IPS-11a (cell line): ENCODE results near the gene SKOR2.

Source experiments
- H3K4me3 ChIP-seq: one replicate; pipeline ENCODE4 v1.5.1; 2013; ENCODE audit warnings: low read depth, low read length, control low read depth

The SKOR2 gene

DNA sequence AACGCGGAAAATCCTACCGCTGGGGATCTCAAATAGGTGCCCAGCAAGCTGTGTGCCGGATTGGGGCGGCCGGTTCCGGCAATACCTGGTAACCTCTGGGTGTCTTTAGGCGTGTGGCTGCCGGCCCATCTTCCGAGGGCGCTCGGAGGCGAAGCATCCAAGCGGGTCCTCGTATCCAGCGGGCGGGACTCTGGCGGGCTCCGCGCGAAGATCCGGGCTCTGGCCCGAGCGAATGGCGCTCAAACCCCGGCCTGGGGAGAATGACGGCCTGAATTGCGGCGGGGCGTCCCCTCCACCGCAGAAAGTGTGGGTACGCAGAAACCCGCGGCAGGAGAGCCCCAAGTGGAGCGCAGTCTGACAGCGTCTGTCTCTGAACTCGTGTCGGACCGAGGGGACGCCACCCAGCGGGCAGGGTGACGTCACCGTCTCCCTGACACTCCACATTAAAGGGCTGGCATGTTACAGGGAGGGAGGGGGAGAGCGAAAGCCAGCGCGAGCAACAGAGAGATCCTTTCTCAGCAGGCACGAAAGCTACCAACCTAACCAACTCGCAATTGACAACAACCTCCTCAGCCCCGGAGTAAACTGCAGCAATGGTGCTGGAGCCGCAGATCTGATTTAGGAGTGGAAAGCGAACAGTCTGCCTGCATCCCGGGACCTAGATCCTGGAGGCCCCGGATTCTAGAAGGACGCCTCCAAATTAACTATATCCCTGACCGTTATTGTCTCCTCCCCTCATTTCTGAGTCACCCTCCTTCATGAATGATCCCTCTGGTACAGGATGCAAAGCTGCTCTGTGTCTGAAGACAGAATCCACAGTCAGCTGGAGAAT is at the start of gene SKOR2:
Gene SKOR2, minus strand, starts transcription at position 372 of the 832 bp plus-strand sequence. CDS start 2,477 bp downstream, outside the sequence.
- H3K4me3 ChIP-seq, result peak within 1 kb of the TSS; percentile 10

DNA sequence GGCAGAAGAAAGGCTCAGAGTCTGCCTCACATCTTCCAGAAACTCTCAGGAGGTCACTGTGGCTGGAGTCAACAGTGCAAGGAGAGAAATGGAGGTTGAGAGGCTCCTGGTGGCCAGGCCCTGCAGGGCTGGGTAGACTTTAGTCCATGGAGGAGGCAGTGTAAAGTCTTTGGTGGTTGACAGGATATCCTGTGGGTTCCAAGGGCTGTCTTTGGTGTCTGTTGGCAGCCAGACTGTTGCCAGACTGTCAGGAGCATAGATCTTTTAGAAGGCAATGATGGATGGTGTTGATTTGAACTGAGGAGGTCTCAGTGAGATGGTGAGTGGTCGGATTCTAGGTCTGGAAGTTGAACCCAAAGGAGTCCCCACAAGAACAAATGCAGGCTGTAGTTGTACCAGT is 45.0 kb upstream of the SKOR2 start:
- H3K4me3 ChIP-seq, result no peak overlapping the region

- H3K4me3 ChIP-seq, result no peak overlapping the region
Observed at GRCh38 chr18:47294801-47295200, 43.3 kb upstream of the SKOR2 start.

- H3K4me3 ChIP-seq, result no peak overlapping the region
Observed at GRCh38 chr18:47288741-47289140, 37.3 kb upstream of the SKOR2 start.

- no peak overlapping the region for H3K4me3 ChIP-seq
Observed at GRCh38 chr18:47287911-47288585, 36.6 kb upstream of the SKOR2 start.

DNA sequence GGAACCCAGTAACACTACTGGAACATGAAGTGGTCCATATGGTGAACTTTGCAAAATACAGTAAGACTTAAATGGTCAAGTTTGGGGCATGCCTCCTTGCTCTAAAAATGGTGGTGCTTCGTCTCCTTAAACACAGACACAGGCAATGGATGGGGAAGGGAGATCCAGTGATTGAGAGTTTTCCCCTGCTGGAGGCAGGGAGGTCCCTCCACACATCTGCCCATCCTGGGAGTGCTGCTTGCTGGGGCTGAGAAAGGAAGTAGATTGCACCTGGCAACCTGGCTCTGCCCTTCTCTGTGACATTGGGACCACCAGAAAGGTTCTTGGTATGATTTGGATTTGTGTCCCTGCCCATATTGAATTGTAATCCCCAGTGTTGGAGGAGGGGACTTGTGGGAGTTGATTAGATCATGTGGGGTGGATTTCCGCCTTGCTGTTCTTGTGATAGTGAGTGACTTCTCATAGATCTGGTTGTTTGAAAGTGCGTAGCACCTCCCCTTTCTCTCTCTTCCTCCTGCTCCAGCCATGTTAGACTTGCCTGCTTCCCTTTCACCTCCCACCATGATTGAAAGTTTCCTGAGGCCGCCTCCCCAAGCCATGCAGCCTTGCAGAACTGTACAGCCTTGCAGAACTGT is 35.4 kb upstream of the SKOR2 start:
- no peak overlapping the region for H3K4me3 ChIP-seq

- H3K4me3 ChIP-seq, result no peak overlapping the region
Observed at GRCh38 chr18:47285456-47285855, 34.0 kb upstream of the SKOR2 start.

DNA sequence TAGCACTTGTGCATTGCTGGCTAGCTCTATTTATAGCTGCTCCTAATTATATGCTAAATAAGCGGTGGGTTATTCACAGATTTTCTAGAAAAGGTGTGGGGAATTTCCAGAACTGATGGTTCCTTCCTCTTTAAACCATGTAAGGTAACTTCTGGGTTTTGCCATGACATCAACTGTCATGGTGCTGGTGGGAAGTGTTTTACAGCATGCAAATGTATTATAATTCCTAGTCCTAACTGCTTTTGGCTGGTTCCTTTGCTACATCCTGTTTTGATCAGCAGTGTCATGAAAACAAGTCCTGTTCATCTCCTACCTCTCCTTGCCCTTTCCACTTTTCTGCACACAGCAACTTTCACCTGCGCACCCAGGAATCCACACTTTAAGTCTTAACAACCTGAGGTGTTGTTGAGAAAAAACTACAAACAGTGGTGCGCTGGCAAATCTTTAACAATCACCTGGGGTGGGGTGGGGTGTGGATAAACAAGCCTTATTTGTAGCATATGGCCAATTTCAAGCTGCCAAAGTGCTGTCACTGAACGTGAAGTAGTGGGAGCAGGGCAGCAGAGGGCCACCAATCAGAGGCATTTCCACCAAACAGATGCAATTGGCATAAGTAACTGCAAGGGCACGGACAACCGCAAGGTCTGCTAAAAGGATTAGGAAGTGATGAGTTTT is 33.4 kb upstream of the SKOR2 start:
- H3K4me3 ChIP-seq, result no peak overlapping the region

GRCh38 chr18:47283476-47283875 is 32.0 kb upstream of the SKOR2 start:
- no peak overlapping the region for H3K4me3 ChIP-seq

DNA sequence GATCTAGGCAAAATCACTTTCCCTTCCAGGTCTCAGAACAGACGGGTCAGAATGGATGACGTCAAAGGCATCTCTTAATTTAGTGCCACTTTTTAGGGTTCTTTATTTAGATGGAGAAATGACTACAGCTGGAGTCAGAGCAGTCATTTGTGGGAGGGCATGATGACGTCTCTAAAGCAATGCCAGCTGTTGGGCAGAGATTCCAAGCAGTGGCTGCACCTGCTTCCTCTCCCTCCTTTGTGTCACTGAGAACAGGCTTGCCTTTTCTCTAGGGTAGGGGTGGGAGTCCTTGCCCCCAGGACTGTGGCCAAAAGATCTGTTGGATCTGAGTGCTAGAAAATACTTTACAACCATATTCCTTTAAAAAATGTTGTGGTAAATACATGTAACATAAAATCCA is 28.7 kb upstream of the SKOR2 start:
- no peak overlapping the region for H3K4me3 ChIP-seq

DNA sequence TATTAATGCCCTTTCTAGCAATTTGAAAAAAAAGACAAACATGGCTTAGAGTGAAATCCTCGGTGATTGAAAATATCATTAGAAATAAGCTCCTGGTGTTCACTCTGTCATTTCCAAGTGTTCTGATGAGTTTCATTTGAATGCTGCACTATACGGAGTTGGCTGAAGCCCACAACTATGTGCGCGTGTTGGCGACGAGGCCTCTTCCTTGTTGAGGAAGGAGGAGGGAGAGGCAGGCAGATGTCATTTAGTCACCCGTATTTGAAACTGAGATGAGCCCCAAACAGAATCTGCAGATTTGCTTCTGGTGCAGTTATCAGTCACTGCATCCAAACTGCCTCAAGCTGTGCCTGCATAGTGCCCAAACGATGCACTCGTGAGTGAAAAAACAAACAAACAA is 23.5 kb upstream of the SKOR2 start:
- H3K4me3 ChIP-seq, result no peak overlapping the region

GRCh38 chr18:47265197-47265596 is 13.7 kb upstream of the SKOR2 start:
- H3K4me3 ChIP-seq, result no peak overlapping the region

GRCh38 chr18:47264308-47264700 is 12.8 kb upstream of the SKOR2 start:
- peak overlapping the region; percentile 47 for H3K4me3 ChIP-seq

DNA sequence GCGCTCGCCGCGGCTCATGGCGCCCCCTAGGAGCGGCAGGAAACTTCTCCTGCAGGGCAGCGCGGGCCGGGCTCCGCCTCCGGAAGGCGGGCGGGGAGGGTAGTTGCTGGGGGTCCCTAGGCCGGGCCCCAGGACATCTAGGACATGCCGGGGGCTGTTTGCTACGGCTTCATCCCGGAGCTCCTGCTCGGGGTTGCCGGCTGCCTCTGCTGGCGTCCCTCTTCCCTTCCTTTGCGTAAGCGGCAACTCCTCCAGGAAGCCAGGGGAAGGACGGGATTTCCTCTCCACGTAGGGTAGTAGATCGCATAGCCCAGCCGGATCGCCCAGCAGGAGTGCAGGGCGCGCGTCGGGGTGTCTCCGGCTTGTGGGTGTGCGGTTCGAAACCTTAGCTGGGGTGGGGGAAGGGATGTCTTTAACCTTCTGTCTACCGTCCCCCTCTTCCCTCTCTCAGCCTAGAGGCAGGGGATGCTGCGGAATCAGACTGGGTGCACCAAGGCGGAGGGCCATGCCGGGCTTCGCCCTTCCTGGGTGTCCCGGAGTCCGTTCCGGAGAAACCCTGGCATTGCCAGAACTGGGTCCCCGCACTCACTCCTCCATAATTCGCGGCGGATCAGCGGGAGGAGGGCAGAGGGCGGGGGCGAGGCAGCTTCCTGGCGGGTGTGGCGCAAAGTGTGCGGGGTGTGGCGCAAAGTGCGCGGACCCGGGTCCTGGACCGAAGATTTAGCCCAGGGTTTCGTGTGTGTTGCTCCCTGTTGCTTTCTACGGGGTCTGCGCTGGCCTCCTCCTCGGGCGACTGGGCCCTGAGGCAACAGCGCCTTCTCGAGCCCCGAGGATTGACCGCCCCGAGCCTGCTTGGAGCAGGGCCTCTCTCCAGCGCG is 12.2 kb upstream of the SKOR2 start:
- peak overlapping the region; percentile 47 for H3K4me3 ChIP-seq

- H3K4me3 ChIP-seq, result peak overlapping the region; percentile 47
Observed at GRCh38 chr18:47263150-47263429, 11.6 kb upstream of the SKOR2 start.

- H3K4me3 ChIP-seq, result peak overlapping the region; percentile 47
Observed at GRCh38 chr18:47262301-47263149, 11.1 kb upstream of the SKOR2 start.

GRCh38 chr18:47261902-47262300 is 10.4 kb upstream of the SKOR2 start:
- H3K4me3 ChIP-seq, result no peak overlapping the region

- H3K4me3 ChIP-seq, result no peak overlapping the region
Observed at GRCh38 chr18:47260924-47261701, 9.7 kb upstream of the SKOR2 start.
